Measurements from ENCODE around the gene FRMD5. TPM values are rescaled to one million over a fixed set of nuclear protein-coding genes. Genes with fewer than 3 reads are reported as not detected.
"Not testable (repeated sequence)": the region's sequence is repeated elsewhere in the genome, so short reads cannot be mapped to it uniquely, and the experiment has no call there.

The FRMD5 gene
- total and polyA plus RNA-seq, 2 donors (not counting 1 experiment from before 2014, with no cell fraction given): not detected

DNA sequence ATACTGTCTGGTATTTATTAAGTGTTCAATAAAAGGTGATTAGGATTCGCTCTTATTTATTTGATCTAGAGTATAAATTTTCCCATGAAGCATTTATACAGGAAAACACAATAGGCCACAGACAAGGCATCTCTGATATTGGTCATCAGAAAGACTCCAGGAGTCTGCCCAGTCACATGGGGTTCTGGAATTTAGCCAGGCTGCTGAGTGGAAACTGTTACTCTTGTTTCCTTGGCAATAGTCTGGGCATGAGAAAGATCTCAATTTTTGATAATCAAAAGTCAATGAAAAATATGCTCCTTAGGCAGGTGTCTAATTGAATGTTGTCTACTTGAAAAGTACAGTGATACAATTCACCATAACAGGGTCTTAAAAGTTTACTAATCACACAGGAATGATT is 161.2 kb downstream of the FRMD5 start:
- Histone ChIP-seq H2AFZ (ENCODE audit: insufficient read depth, low read depth, low read length, poor library complexity, severe bottlenecking) (no peak overlapping the region), H3K27ac (ENCODE audit: low read length in 2 of 2) (no peak overlapping the region), H3K4me2 (replicated peaks; ENCODE audit: low read depth, low read length, poor library complexity, severe bottlenecking) (no peak overlapping the region), H3K36me3 (replicated peaks in 1 of 2; ENCODE audit: control extremely low read depth in 1 of 2, control insufficient read depth in 1 of 2, extremely low read depth in 1 of 2, insufficient read depth in 2 of 2, low read length in 1 of 2) (no peaks in the 10 kb centered on the region), H3K79me2 (ENCODE audit: control insufficient read depth, insufficient read depth, low read length) (no peaks in the 10 kb centered on the region), H3K9ac (ENCODE audit: low read length) (no peak overlapping the region), H3K4me3 (ENCODE audit: control extremely low read depth in 1 of 5, extremely low read depth in 1 of 5, insufficient read depth in 1 of 5, low read depth in 2 of 5, low read length in 4 of 5) (no peak overlapping the region), H3K9me3 (ENCODE audit: control extremely low read depth in 1 of 3, control insufficient read depth in 2 of 3, insufficient read depth in 1 of 3, low read length in 2 of 3) (peaks cover 0 to 5% (median 0%) of the 10 kb centered on the region in 3 donors), H4K20me1 (ENCODE audit: control insufficient read depth, insufficient read depth, low read length, poor library complexity, severe bottlenecking) (no peaks in the 10 kb centered on the region), H3K27me3 (replicated peaks in 1 of 4; ENCODE audit: control extremely low read depth in 1 of 4, control insufficient read depth in 3 of 4, insufficient read depth in 4 of 4, low read length in 3 of 4) (peaks cover 0 to 5% (median 0%) of the 10 kb centered on the region in 4 experiments), H3K4me1 (ENCODE audit: control insufficient read depth in 2 of 2, insufficient read depth in 2 of 2, low read length in 2 of 2) (no peaks in the 10 kb centered on the region)
- WGBS (ENCODE audit: insufficient coverage): no CpG with 5 or more reads among the region's 1 CpG
- DNase-seq (no peak), ATAC-seq (ENCODE audit: low read depth) (no peak)
- Mint-ChIP-seq H3K27me3 (peaks cover 31% of the 10 kb centered on the region), H3K27ac (no peak overlapping the region), H3K4me1 (no peaks in the 10 kb centered on the region), H3K4me3 (no peak overlapping the region), H3K9me3 (ENCODE audit: insufficient read depth) (no peaks in the 10 kb centered on the region)
- TF ChIP-seq EZH2 (IDR thresholded peaks at IDR 0.05; ENCODE audit: borderline replicate concordance, insufficient read depth, low read depth, low read length, poor library complexity, severe bottlenecking): no peak
- TF ChIP-seq, protein P1, sequence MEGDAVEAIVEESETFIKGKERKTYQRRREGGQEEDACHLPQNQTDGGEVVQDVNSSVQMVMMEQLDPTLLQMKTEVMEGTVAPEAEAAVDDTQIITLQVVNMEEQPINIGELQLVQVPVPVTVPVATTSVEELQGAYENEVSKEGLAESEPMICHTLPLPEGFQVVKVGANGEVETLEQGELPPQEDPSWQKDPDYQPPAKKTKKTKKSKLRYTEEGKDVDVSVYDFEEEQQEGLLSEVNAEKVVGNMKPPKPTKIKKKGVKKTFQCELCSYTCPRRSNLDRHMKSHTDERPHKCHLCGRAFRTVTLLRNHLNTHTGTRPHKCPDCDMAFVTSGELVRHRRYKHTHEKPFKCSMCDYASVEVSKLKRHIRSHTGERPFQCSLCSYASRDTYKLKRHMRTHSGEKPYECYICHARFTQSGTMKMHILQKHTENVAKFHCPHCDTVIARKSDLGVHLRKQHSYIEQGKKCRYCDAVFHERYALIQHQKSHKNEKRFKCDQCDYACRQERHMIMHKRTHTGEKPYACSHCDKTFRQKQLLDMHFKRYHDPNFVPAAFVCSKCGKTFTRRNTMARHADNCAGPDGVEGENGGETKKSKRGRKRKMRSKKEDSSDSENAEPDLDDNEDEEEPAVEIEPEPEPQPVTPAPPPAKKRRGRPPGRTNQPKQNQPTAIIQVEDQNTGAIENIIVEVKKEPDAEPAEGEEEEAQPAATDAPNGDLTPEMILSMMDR (IDR thresholded peaks at IDR 0.05): no peak
- POLR2A ChIA-PET: no interaction called here
- intact Hi-C loops (cut with micrococcal nuclease): no loop called here
- CTCF ChIA-PET: no interaction called here

DNA sequence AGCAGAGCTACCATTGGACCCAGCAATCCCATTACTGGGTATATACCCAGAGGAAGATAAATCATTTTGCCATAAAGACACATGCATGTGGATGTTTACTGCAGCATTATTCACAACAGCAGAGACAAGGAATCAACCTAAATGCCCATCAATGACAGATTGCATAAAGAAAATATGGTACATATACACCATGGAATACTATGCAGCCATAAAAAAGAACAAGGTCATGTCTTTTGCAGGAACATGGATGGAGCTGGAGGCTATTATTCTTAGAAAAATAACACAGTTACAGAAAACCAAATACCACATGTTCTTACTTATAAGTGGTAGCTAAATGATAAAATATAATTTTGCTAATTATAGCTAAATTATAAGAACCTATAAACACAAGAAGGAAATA is 162.3 kb downstream of the FRMD5 start:
- DNase-seq; H3K27ac Mint-ChIP-seq; H3K27ac ChIP-seq (ENCODE audit: low read length in 2 of 2); H3K4me3 ChIP-seq (ENCODE audit: control extremely low read depth in 1 of 5, extremely low read depth in 1 of 5, insufficient read depth in 1 of 5, low read depth in 2 of 5, low read length in 4 of 5); POLR2A ChIA-PET; H4K20me1 ChIP-seq (ENCODE audit: control insufficient read depth, insufficient read depth, low read length, poor library complexity, severe bottlenecking); H3K9me3 Mint-ChIP-seq (ENCODE audit: insufficient read depth); H3K4me1 ChIP-seq (ENCODE audit: control insufficient read depth in 2 of 2, insufficient read depth in 2 of 2, low read length in 2 of 2); intact Hi-C loops (cut with micrococcal nuclease); H3K79me2 ChIP-seq (ENCODE audit: control insufficient read depth, insufficient read depth, low read length); H2AFZ ChIP-seq (ENCODE audit: insufficient read depth, low read depth, low read length, poor library complexity, severe bottlenecking); H3K4me1 Mint-ChIP-seq; ATAC-seq (ENCODE audit: low read depth); H3K27me3 ChIP-seq (replicated peaks in 1 of 4; ENCODE audit: control extremely low read depth in 1 of 4, control insufficient read depth in 3 of 4, insufficient read depth in 4 of 4, low read length in 3 of 4); H3K4me2 ChIP-seq (replicated peaks; ENCODE audit: low read depth, low read length, poor library complexity, severe bottlenecking); H3K9me3 ChIP-seq (ENCODE audit: control extremely low read depth in 1 of 3, control insufficient read depth in 2 of 3, insufficient read depth in 1 of 3, low read length in 2 of 3); H3K4me3 Mint-ChIP-seq; H3K36me3 ChIP-seq (replicated peaks in 1 of 2; ENCODE audit: control extremely low read depth in 1 of 2, control insufficient read depth in 1 of 2, extremely low read depth in 1 of 2, insufficient read depth in 2 of 2, low read length in 1 of 2); H3K9ac ChIP-seq (ENCODE audit: low read length): not testable (repeated sequence)
- H3K27me3 Mint-ChIP-seq: peaks cover 30% of the 10 kb centered on the region
- CTCF ChIA-PET: interaction anchor here (0.6 to 0.7 kb wide), 2 partner anchors 10 to 171 kb away, joined by 3 read pairs; no protein-coding TSS in a partner anchor
